Gastrocnemius medialis (tissue), 4 donors: ENCODE data around the gene BPHL.

Experiments
- POLR2A ChIP-seq, 2 donors: fragments of 450-650 bp; IDR thresholded peaks; one replicate each; pipeline ENCODE4 v1.6.1; 2017; ENCODE audit warnings: antibody characterized with exemption in 2 of 2, mild to moderate bottlenecking in 2 of 2, moderate library complexity in 2 of 2
- TF ChIP-seq, protein P1 (sequence below), 5 experiments: fragments of 450-650 bp in 3 of 5; fragments of 200-600 bp in 2 of 5; sonication (generic) in 2 of 5; IDR thresholded peaks in 4 of 5; conservative IDR thresholded peaks in 1 of 5; 1 replicate in 4 of 5; 2 replicates in 1 of 5; pipeline ENCODE4 v1.5.1; 2016 to 2019; ENCODE audit warnings: antibody characterized with exemption in 5 of 5, mild to moderate bottlenecking in 3 of 5, moderate library complexity in 3 of 5

DNA sequence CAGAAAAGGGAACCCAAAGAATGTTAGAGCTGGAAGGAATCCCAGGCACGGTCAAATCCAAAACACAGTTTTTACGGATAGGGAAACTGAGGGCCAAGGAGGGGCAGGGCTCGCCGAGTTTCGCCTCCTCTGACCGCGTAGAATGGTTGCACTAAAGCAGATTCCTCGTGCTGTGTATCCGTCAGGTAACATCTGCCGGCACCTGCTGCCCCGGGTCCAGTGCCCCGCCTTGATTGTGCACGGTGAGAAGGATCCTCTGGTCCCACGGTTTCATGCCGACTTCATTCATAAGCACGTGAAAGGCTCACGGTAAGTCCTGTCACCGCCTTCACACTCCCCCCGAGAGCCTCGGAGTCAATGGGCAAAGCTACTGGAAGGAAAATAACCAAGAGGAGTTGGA is 21.7 kb downstream of the BPHL start:
- TF ChIP-seq POLR2A (IDR thresholded peaks at IDR 0.05): no peak
- TF ChIP-seq, protein P1, sequence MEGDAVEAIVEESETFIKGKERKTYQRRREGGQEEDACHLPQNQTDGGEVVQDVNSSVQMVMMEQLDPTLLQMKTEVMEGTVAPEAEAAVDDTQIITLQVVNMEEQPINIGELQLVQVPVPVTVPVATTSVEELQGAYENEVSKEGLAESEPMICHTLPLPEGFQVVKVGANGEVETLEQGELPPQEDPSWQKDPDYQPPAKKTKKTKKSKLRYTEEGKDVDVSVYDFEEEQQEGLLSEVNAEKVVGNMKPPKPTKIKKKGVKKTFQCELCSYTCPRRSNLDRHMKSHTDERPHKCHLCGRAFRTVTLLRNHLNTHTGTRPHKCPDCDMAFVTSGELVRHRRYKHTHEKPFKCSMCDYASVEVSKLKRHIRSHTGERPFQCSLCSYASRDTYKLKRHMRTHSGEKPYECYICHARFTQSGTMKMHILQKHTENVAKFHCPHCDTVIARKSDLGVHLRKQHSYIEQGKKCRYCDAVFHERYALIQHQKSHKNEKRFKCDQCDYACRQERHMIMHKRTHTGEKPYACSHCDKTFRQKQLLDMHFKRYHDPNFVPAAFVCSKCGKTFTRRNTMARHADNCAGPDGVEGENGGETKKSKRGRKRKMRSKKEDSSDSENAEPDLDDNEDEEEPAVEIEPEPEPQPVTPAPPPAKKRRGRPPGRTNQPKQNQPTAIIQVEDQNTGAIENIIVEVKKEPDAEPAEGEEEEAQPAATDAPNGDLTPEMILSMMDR (IDR thresholded peaks at IDR 0.05 in 4 of 5, conservative IDR thresholded peaks at IDR 0.05 in 1 of 5): no peak
